Colonic mucosa (tissue), 4 donors: Measurements from ENCODE around the gene SCRN1. TPM values are rescaled to one million over a fixed set of nuclear protein-coding genes. Genes with fewer than 3 reads are reported as not detected.

Experiments
- DNase-seq: peaks from one replicate; pipeline ENCODE4 v3.0.0-alpha.2; 2020
- H3K27ac ChIP-seq: fragments of 200-600 bp; one replicate; pipeline ENCODE4 v1.8.0; 2021
- H3K27me3 ChIP-seq: fragments of 200-600 bp; one replicate; pipeline ENCODE4 v1.8.0; 2021
- H3K36me3 ChIP-seq: fragments of 200-600 bp; one replicate; pipeline ENCODE4 v1.8.0; 2021
- H3K4me1 ChIP-seq: fragments of 200-600 bp; one replicate; pipeline ENCODE4 v1.8.0; 2021; ENCODE audit warnings: mild to moderate bottlenecking
- H3K4me3 ChIP-seq: fragments of 200-600 bp; one replicate; pipeline ENCODE4 v1.8.0; 2021
- H3K9ac ChIP-seq, 2 donors: one replicate each; pipeline ENCODE4 v1.7.0; 2013; ENCODE audit warnings: control low read depth in 2 of 2, low read depth in 2 of 2, low read length in 2 of 2
- H3K9me3 ChIP-seq: fragments of 200-600 bp; one replicate; pipeline ENCODE4 v1.8.0; 2021
- intact Hi-C: fragments of 100-400 bp; cut with DNase I; formaldehyde crosslinking; loops from one replicate; pipeline ENCODE4 v1.14.1; 2022
- total RNA-seq, 2 donors: library from RNA; stranded (reverse); fragmentation: NEBNext Ultra II Directional in 1 of 2; extraction: Animal tissue kit (Norgen Biotek cat#: 25700) in 1 of 2; gene quantifications; one replicate each; pipeline ENCODE4 v1.2.1, GENCODE V29; 2021
- TF ChIP-seq, protein P1 (sequence below): fragments of 200-600 bp; IDR thresholded peaks from one replicate; pipeline ENCODE4 v1.8.0; 2022; ENCODE audit warnings: antibody characterized with exemption, mild to moderate bottlenecking
- donor health status: healthy.
- donor health status: DM: no; HTN: no; CAD: no.
- donor health status: DM: no; HTN: no; CAD: no.

The SCRN1 gene
- total RNA-seq, 2 donors from 2014 or later = 13.2 to 17.1 TPM

DNA sequence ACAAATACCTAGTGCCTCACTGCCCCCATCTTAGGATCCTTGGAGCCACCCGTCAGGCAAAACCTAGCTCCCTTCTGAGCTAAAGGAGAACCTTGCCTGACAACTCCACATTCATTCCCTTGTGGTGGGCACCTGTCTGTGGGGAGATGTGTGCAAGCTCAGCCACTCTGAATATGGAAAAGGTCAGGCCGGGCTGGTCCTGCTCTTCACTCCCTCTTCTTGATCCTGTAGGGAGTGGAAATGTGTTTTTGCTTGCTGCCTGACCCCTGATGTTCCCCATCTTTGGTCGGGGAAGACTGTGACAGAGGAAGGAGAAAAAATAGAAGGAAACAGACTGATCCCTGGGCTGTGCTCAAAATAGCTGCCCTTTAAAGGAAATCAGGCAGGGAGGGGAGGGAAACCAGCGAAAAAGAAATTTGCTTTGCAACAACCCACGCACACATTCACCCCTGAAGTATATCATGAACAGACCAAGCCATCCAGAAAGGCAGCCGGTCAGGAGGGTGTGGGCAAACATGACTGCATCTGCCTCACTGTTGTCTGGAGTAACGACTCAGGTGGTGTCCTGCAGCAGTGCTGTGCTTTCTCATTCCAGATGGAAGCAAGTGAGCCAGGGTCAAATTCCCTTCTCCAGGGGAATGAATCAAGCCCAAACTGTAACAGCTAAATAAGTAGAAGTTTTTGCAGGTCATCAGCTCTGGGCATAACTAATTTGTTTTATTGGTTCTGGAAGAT, 74.0 kb downstream of the SCRN1 start:
- no peaks in the 10 kb centered on the region for H3K9me3 ChIP-seq
- no peaks in the 10 kb centered on the region for H3K36me3 ChIP-seq
- H3K27me3 ChIP-seq = no peaks in the 10 kb centered on the region
- no peaks in the 10 kb centered on the region for H3K4me1 ChIP-seq
- H3K4me3 ChIP-seq = no peak overlapping the region
- DNase-seq = no peak
- no peak overlapping the region for H3K9ac ChIP-seq
- intact Hi-C loops = loop anchor here (5.0 kb wide), 1 partner anchor 273 kb away; no protein-coding TSS in a partner anchor
- no peak overlapping the region for H3K27ac ChIP-seq
- TF ChIP-seq, protein P1, sequence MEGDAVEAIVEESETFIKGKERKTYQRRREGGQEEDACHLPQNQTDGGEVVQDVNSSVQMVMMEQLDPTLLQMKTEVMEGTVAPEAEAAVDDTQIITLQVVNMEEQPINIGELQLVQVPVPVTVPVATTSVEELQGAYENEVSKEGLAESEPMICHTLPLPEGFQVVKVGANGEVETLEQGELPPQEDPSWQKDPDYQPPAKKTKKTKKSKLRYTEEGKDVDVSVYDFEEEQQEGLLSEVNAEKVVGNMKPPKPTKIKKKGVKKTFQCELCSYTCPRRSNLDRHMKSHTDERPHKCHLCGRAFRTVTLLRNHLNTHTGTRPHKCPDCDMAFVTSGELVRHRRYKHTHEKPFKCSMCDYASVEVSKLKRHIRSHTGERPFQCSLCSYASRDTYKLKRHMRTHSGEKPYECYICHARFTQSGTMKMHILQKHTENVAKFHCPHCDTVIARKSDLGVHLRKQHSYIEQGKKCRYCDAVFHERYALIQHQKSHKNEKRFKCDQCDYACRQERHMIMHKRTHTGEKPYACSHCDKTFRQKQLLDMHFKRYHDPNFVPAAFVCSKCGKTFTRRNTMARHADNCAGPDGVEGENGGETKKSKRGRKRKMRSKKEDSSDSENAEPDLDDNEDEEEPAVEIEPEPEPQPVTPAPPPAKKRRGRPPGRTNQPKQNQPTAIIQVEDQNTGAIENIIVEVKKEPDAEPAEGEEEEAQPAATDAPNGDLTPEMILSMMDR = no peak

DNA sequence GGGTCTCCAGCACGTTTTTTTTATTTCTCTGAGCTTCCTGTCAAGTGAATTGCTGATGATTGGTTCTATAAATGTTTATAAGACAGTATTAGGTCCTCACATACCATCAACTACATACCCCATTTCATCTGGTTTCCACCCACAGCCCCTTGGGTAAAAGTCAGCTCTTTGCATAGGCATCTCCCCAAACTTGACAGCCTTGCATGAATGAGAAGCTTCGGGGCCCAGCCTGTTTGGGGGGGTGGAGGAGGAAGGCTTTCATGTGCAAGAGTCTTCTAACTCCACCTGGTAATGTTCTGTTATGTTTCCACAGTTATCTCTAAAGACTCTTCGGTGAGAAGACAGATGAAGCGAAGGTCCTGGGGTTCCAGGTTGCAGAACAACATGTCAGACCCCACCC, 75.4 kb downstream of the SCRN1 start:
- H3K27ac ChIP-seq = no peak overlapping the region
- H3K9me3 ChIP-seq = no peaks in the 10 kb centered on the region
- no peak for DNase-seq
- H3K36me3 ChIP-seq = no peaks in the 10 kb centered on the region
- intact Hi-C loops = no loop called here
- no peak overlapping the region for H3K9ac ChIP-seq
- no peak overlapping the region for H3K4me3 ChIP-seq
- TF ChIP-seq, protein P1 = no peak
- no peaks in the 10 kb centered on the region for H3K27me3 ChIP-seq
- no peaks in the 10 kb centered on the region for H3K4me1 ChIP-seq

DNA sequence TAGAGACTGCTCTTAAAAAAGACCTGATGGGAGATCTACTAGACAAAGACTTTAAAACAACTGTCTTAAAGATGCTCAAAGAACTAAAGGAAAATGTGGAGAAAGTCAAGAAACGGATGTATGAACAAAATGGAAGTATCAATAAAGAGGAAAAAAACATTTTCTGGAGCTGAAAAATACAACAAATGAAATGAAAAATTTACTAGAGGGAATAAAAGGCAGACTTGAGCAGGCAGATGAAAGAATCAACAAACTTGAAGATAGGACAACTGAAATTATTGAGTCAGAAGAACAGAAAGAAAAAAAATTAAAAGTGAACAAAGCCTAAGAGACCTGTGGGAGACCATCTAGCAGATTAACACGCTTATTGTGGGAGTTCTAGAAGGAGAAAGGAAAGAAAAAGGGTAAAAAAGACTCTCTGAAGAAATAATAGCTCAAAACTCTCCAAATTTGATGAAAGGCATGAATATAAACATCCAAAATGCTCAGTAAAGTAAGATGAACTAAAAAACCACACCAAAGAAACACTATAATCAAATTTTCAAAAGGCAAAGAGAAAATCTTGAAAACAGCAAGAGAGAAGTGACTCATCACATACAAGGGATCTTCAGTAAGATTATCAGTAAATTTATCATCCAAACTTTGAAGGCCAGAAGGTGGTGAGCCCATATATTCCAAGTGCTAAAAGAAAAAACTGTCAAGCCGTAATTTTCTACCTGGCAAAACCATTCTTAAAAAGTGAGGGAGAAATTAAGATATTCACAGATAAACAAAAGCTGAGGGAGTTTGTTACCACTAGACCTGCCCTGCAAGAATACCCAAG, 83.2 kb downstream of the SCRN1 start:
- H3K27ac ChIP-seq = no peak overlapping the region
- no peaks in the 10 kb centered on the region for H3K9me3 ChIP-seq
- no peak overlapping the region for H3K4me3 ChIP-seq
- intact Hi-C loops = no loop called here
- no peak for DNase-seq
- H3K36me3 ChIP-seq = no peaks in the 10 kb centered on the region
- no peak overlapping the region for H3K9ac ChIP-seq
- H3K4me1 ChIP-seq = no peaks in the 10 kb centered on the region
- TF ChIP-seq, protein P1 = no peak
- H3K27me3 ChIP-seq = no peaks in the 10 kb centered on the region

DNA sequence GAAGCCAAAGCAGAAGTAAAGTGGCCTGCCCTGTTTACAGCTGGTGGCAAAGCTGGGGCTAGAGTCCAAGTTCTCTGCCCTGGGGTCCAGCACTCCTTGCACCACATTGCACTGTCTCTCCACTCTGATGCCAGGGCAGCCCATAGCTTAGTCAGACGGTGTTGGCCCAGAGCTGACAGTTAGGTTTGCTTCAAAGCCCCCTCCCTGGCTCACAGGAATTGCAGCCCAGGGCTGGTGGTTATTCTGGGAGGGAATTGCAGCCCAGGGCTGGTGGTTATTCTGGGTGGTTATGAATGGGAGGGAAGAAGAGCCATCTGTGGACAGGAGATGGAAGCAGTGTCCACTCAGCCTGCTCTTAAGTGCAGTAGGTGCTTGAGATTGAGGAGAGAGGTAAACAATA, 88.9 kb downstream of the SCRN1 start:
- TF ChIP-seq, protein P1 = no peak
- H3K4me1 ChIP-seq = no peaks in the 10 kb centered on the region
- no peak overlapping the region for H3K27ac ChIP-seq
- no peaks in the 10 kb centered on the region for H3K36me3 ChIP-seq
- DNase-seq = no peak
- no peaks in the 10 kb centered on the region for H3K27me3 ChIP-seq
- intact Hi-C loops = no loop called here
- no peaks in the 10 kb centered on the region for H3K9me3 ChIP-seq
- no peak overlapping the region for H3K4me3 ChIP-seq
- H3K9ac ChIP-seq = no peak overlapping the region

DNA sequence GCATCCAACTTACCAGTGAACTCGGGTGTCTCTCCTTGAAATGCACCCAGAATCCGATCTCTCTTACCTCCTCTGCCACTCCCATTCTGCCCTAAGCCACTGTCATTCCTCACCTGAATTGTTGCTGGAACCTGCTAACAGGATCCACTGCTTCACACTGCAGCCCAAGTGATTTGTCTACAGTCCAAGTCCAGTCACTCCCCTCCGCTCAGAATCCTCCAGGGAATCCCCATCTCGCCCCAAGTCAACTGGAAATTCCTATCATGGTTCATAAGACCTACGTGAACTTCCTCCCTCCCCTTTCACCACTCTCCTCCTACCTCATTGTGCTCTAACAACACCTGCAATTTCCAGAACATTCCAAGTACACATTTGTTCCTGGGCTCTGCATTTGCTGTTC, 91.3 kb downstream of the SCRN1 start:
- no peak for DNase-seq

More for the DNA sequence above, 91.3 kb downstream of the SCRN1 start:
- Histone ChIP-seq H3K27me3 (no peaks in the 10 kb centered on the region), H3K4me3 (no peak overlapping the region), H3K36me3 (no peaks in the 10 kb centered on the region), H3K9ac (no peak overlapping the region), H3K9me3 (no peaks in the 10 kb centered on the region), H3K4me1 (no peaks in the 10 kb centered on the region), H3K27ac (no peak overlapping the region)
- intact Hi-C loops = no loop called here
- TF ChIP-seq, protein P1 = no peak
